ENCODE results near the gene YPEL1. TPM values are rescaled to one million over a fixed set of nuclear protein-coding genes. Genes with fewer than 3 reads are reported as not detected.

YPEL1 gene
- total and polyA plus RNA-seq, 4 donors: 12.9 to 20.6 (median 17.1) TPM

GRCh38 chr22:21714786-21715185 lies 20.8 kb downstream of the YPEL1 start:
- WGBS (ENCODE audit: insufficient coverage): no CpG with 5 or more reads among the region's 3 CpGs

GRCh38 chr22:21714059-21714770 lies 21.4 kb downstream of the YPEL1 start:
- Histone ChIP-seq H3K27ac (ENCODE audit: low read depth, low read length) (no peak overlapping the region), H3K27me3 (ENCODE audit: control insufficient read depth, insufficient read depth, low read length) (no peaks in the 10 kb centered on the region), H3K36me3 (ENCODE audit: control insufficient read depth, insufficient read depth, low read length) (peaks cover 19% of the 10 kb centered on the region), H3K9me3 (ENCODE audit: control insufficient read depth, insufficient read depth, low read length) (no peaks in the 10 kb centered on the region), H3K4me3 (ENCODE audit: low read depth, low read length) (no peak overlapping the region), H3K4me1 (ENCODE audit: control insufficient read depth, insufficient read depth, low read length) (peaks cover 16% of the 10 kb centered on the region)
- DNase-seq (ENCODE audit: low read depth in 4 of 6, low spot score in 6 of 6): no peak
- WGBS (ENCODE audit: insufficient coverage): 85% methylated on average over 31 of the region's 32 CpGs

More at GRCh38 chr22:21714786-21715185, 20.8 kb downstream of the YPEL1 start:
- Histone ChIP-seq H3K27ac (ENCODE audit: low read depth, low read length) (no peak overlapping the region), H3K36me3 (ENCODE audit: control insufficient read depth, insufficient read depth, low read length) (peaks cover 17% of the 10 kb centered on the region), H3K27me3 (ENCODE audit: control insufficient read depth, insufficient read depth, low read length) (no peaks in the 10 kb centered on the region), H3K4me1 (ENCODE audit: control insufficient read depth, insufficient read depth, low read length) (peaks cover 16% of the 10 kb centered on the region), H3K4me3 (ENCODE audit: low read depth, low read length) (no peak overlapping the region), H3K9me3 (ENCODE audit: control insufficient read depth, insufficient read depth, low read length) (no peaks in the 10 kb centered on the region)
- DNase-seq (ENCODE audit: low read depth in 4 of 6, low spot score in 6 of 6): no peak

- peak overlapping the region; percentile 53 for H3K27ac ChIP-seq (ENCODE audit: low read depth, low read length)
- H3K27me3 ChIP-seq (ENCODE audit: control insufficient read depth, insufficient read depth, low read length): no peaks in the 10 kb centered on the region
- H3K4me1 ChIP-seq (ENCODE audit: control insufficient read depth, insufficient read depth, low read length): peaks cover 16% of the 10 kb centered on the region
- no peak overlapping the region for H3K4me3 ChIP-seq (ENCODE audit: low read depth, low read length)
- peaks cover 23% of the 10 kb centered on the region for H3K36me3 ChIP-seq (ENCODE audit: control insufficient read depth, insufficient read depth, low read length)
- no peaks in the 10 kb centered on the region for H3K9me3 ChIP-seq (ENCODE audit: control insufficient read depth, insufficient read depth, low read length)
- no peak for DNase-seq (ENCODE audit: low read depth in 4 of 6, low spot score in 6 of 6)
- 56% methylated on average over 7 of the region's 9 CpGs for WGBS (ENCODE audit: insufficient coverage)
Observed at GRCh38 chr22:21713428-21714058, 22.1 kb downstream of the YPEL1 start.

GRCh38 chr22:21712751-21713427 lies 22.7 kb downstream of the YPEL1 start:
- 3% methylated on average over 5 of the region's 14 CpGs for WGBS (ENCODE audit: insufficient coverage)
- Histone ChIP-seq H3K9me3 (ENCODE audit: control insufficient read depth, insufficient read depth, low read length) (no peaks in the 10 kb centered on the region), H3K27me3 (ENCODE audit: control insufficient read depth, insufficient read depth, low read length) (no peaks in the 10 kb centered on the region), H3K27ac (ENCODE audit: low read depth, low read length) (peak overlapping the region; percentile 53), H3K4me3 (ENCODE audit: low read depth, low read length) (no peak overlapping the region), H3K4me1 (ENCODE audit: control insufficient read depth, insufficient read depth, low read length) (peaks cover 16% of the 10 kb centered on the region), H3K36me3 (ENCODE audit: control insufficient read depth, insufficient read depth, low read length) (peaks cover 23% of the 10 kb centered on the region)
- DNase-seq (ENCODE audit: low read depth in 4 of 6, low spot score in 6 of 6): peak; percentile 74 to 97 (median 79)

- H3K36me3 ChIP-seq (ENCODE audit: control insufficient read depth, insufficient read depth, low read length): peaks cover 23% of the 10 kb centered on the region
- H3K4me1 ChIP-seq (ENCODE audit: control insufficient read depth, insufficient read depth, low read length): peaks cover 16% of the 10 kb centered on the region
- H3K9me3 ChIP-seq (ENCODE audit: control insufficient read depth, insufficient read depth, low read length): no peaks in the 10 kb centered on the region
- WGBS (ENCODE audit: insufficient coverage): no CpG with 5 or more reads among the region's 4 CpGs
- no peak overlapping the region for H3K27ac ChIP-seq (ENCODE audit: low read depth, low read length)
- no peaks in the 10 kb centered on the region for H3K27me3 ChIP-seq (ENCODE audit: control insufficient read depth, insufficient read depth, low read length)
- H3K4me3 ChIP-seq (ENCODE audit: low read depth, low read length): no peak overlapping the region
- no peak for DNase-seq (ENCODE audit: low read depth in 4 of 6, low spot score in 6 of 6)
Observed at GRCh38 chr22:21711851-21712250, 23.7 kb downstream of the YPEL1 start.

GRCh38 chr22:21710156-21710555 lies 25.4 kb downstream of the YPEL1 start:
- H3K27me3 ChIP-seq (ENCODE audit: control insufficient read depth, insufficient read depth, low read length): no peaks in the 10 kb centered on the region
- no peaks in the 10 kb centered on the region for H3K9me3 ChIP-seq (ENCODE audit: control insufficient read depth, insufficient read depth, low read length)
- DNase-seq (ENCODE audit: low read depth in 4 of 6, low spot score in 6 of 6): no peak
- H3K27ac ChIP-seq (ENCODE audit: low read depth, low read length): no peak overlapping the region
- whole genome bisulfite sequencing (ENCODE audit: insufficient coverage): 79% methylated on average over 7 of the region's 7 CpGs
- H3K4me1 ChIP-seq (ENCODE audit: control insufficient read depth, insufficient read depth, low read length): peaks cover 16% of the 10 kb centered on the region
- peaks cover 32% of the 10 kb centered on the region for H3K36me3 ChIP-seq (ENCODE audit: control insufficient read depth, insufficient read depth, low read length)
- no peak overlapping the region for H3K4me3 ChIP-seq (ENCODE audit: low read depth, low read length)

- peaks cover 36% of the 10 kb centered on the region for H3K36me3 ChIP-seq (ENCODE audit: control insufficient read depth, insufficient read depth, low read length)
- H3K27me3 ChIP-seq (ENCODE audit: control insufficient read depth, insufficient read depth, low read length): no peaks in the 10 kb centered on the region
- no peak for DNase-seq (ENCODE audit: low read depth in 4 of 6, low spot score in 6 of 6)
- 59% methylated on average over 8 of the region's 8 CpGs for WGBS (ENCODE audit: insufficient coverage)
- no peaks in the 10 kb centered on the region for H3K9me3 ChIP-seq (ENCODE audit: control insufficient read depth, insufficient read depth, low read length)
- no peak overlapping the region for H3K4me3 ChIP-seq (ENCODE audit: low read depth, low read length)
- peaks cover 16% of the 10 kb centered on the region for H3K4me1 ChIP-seq (ENCODE audit: control insufficient read depth, insufficient read depth, low read length)
- H3K27ac ChIP-seq (ENCODE audit: low read depth, low read length): no peak overlapping the region
Observed at GRCh38 chr22:21709688-21710087, 25.9 kb downstream of the YPEL1 start.

- no peak overlapping the region for H3K4me3 ChIP-seq (ENCODE audit: low read depth, low read length)
- H3K9me3 ChIP-seq (ENCODE audit: control insufficient read depth, insufficient read depth, low read length): no peaks in the 10 kb centered on the region
- peaks cover 32% of the 10 kb centered on the region for H3K36me3 ChIP-seq (ENCODE audit: control insufficient read depth, insufficient read depth, low read length)
- peaks cover 10% of the 10 kb centered on the region for H3K4me1 ChIP-seq (ENCODE audit: control insufficient read depth, insufficient read depth, low read length)
- H3K27me3 ChIP-seq (ENCODE audit: control insufficient read depth, insufficient read depth, low read length): no peaks in the 10 kb centered on the region
- H3K27ac ChIP-seq (ENCODE audit: low read depth, low read length): no peak overlapping the region
- 98% methylated on average over 6 of the region's 6 CpGs for whole genome bisulfite sequencing (ENCODE audit: insufficient coverage)
- no peak for DNase-seq (ENCODE audit: low read depth in 4 of 6, low spot score in 6 of 6)
Observed at GRCh38 chr22:21708960-21709359, 26.6 kb downstream of the YPEL1 start.

- no peak overlapping the region for H3K27ac ChIP-seq (ENCODE audit: low read depth, low read length)
- peaks cover 42% of the 10 kb centered on the region for H3K36me3 ChIP-seq (ENCODE audit: control insufficient read depth, insufficient read depth, low read length)
- no peaks in the 10 kb centered on the region for H3K4me1 ChIP-seq (ENCODE audit: control insufficient read depth, insufficient read depth, low read length)
- 86% methylated on average over 3 of the region's 3 CpGs for WGBS (ENCODE audit: insufficient coverage)
- no peaks in the 10 kb centered on the region for H3K9me3 ChIP-seq (ENCODE audit: control insufficient read depth, insufficient read depth, low read length)
- no peak overlapping the region for H3K4me3 ChIP-seq (ENCODE audit: low read depth, low read length)
- no peaks in the 10 kb centered on the region for H3K27me3 ChIP-seq (ENCODE audit: control insufficient read depth, insufficient read depth, low read length)
- peak in 3 of 6 donors; percentile 9 to 85 (median 61) for DNase-seq (ENCODE audit: low read depth in 4 of 6, low spot score in 6 of 6)
Observed at GRCh38 chr22:21707677-21708076, 27.9 kb downstream of the YPEL1 start.

All from spinal cord (tissue), 10 donors.